Renal cortical epithelial cell (primary cell): ENCODE data around the gene VAMP7. TPM values are rescaled to one million over a fixed set of nuclear protein-coding genes. Genes with fewer than 3 reads are reported as not detected.

Source experiments
- total RNA-seq: library from RNA; depleted of rRNA; stranded (reverse); fragments of >200 nt; gene quantifications from 2 replicates; pipeline ENCODE4 v1.2.3, GENCODE V29; 2014

The VAMP7 gene
- total RNA-seq, 1 donor from 2014 or later = 76.1 TPM

Other genes starting within 250 kb of the VAMP7 start
- gene IL9R, start 116.4 kb downstream of the VAMP7 start, total RNA-seq = not detected in 2 replicates